ENCODE measurements around the gene MEIS2.

DNA sequence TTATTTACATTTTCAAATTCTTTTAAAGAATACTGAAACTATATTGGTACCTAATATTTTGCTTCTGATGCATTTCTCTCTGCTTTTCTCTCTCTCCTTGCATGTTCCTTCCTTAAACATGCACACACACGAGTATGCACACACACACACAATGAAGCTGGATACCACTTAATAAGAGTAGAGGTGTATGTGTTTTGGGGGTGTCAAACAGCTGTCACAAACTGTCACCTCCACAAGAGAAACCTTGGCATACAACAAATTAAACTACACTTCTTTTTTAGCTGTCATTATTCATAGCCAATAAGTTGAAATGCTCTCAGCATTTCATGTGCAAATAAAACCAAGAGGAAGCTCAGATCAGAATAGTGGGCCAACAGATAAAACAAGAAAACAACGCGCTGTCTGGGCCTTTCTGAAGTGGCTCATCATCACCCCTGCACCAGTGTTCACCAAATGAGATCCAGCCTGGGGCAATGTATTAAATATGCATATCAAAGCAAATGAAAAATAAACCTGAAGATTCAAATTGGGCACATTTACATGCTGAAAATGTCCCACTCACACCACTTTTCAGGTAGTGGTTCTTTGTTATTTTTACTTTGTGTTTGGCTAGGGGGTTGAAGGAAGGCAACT, 9.7 kb downstream of the MEIS2 start:
- TF ChIP-seq CTCF (conservative IDR thresholded peaks at IDR 0.05; ENCODE audit: low read depth, low read length) (no peak), EZH2 (IDR thresholded peaks at IDR 0.05; ENCODE audit: low read length, unreplicated experiment) (no peak), EZH2phosphoT487 (IDR thresholded peaks at IDR 0.05; ENCODE audit: borderline replicate concordance, low read length) (no peak)
